Colonic mucosa (tissue), 4 donors: Measurements from ENCODE around the gene SERINC2. TPM values are rescaled to one million over a fixed set of nuclear protein-coding genes. Genes with fewer than 3 reads are reported as not detected.

Source experiments
- DNase-seq: peaks from one replicate; pipeline ENCODE4 v3.0.0-alpha.2; 2020
- H3K27ac ChIP-seq: fragments of 200-600 bp; one replicate; pipeline ENCODE4 v1.8.0; 2021
- H3K27me3 ChIP-seq: fragments of 200-600 bp; one replicate; pipeline ENCODE4 v1.8.0; 2021
- H3K36me3 ChIP-seq: fragments of 200-600 bp; one replicate; pipeline ENCODE4 v1.8.0; 2021
- H3K4me1 ChIP-seq: fragments of 200-600 bp; one replicate; pipeline ENCODE4 v1.8.0; 2021; ENCODE audit warnings: mild to moderate bottlenecking
- H3K4me3 ChIP-seq: fragments of 200-600 bp; one replicate; pipeline ENCODE4 v1.8.0; 2021
- H3K9ac ChIP-seq, 2 donors: one replicate each; pipeline ENCODE4 v1.7.0; 2013; ENCODE audit warnings: control low read depth in 2 of 2, low read depth in 2 of 2, low read length in 2 of 2
- H3K9me3 ChIP-seq: fragments of 200-600 bp; one replicate; pipeline ENCODE4 v1.8.0; 2021
- CTCF ChIP-seq: fragments of 200-600 bp; IDR thresholded peaks from one replicate; pipeline ENCODE4 v1.8.0; 2022; ENCODE audit warnings: antibody characterized with exemption, mild to moderate bottlenecking
- intact Hi-C: fragments of 100-400 bp; cut with DNase I; formaldehyde crosslinking; loops from one replicate; pipeline ENCODE4 v1.14.1; 2022
- total RNA-seq, 2 donors: library from RNA; stranded (reverse); fragmentation: NEBNext Ultra II Directional in 1 of 2; extraction: Animal tissue kit (Norgen Biotek cat#: 25700) in 1 of 2; gene quantifications; one replicate each; pipeline ENCODE4 v1.2.1, GENCODE V29; 2021
- donor health status: healthy.
- donor health status: DM: no; HTN: no; CAD: no.
- donor health status: DM: no; HTN: no; CAD: no.

SERINC2 gene
- total RNA-seq, 2 donors from 2014 or later, result 203 to 212 TPM

- TF ChIP-seq CTCF, result no peak
- intact Hi-C loops, result no loop called here
- Histone ChIP-seq H3K9me3 (no peaks in the 10 kb centered on the region), H3K4me1 (no peaks in the 10 kb centered on the region), H3K36me3 (no peaks in the 10 kb centered on the region), H3K27me3 (no peaks in the 10 kb centered on the region), H3K4me3 (no peak overlapping the region), H3K9ac (no peak overlapping the region), H3K27ac (no peak overlapping the region)
- no peak for DNase-seq
These were observed 23.8 kb downstream of the SERINC2 start for GRCh38 chr1:31436596-31437432.

DNA sequence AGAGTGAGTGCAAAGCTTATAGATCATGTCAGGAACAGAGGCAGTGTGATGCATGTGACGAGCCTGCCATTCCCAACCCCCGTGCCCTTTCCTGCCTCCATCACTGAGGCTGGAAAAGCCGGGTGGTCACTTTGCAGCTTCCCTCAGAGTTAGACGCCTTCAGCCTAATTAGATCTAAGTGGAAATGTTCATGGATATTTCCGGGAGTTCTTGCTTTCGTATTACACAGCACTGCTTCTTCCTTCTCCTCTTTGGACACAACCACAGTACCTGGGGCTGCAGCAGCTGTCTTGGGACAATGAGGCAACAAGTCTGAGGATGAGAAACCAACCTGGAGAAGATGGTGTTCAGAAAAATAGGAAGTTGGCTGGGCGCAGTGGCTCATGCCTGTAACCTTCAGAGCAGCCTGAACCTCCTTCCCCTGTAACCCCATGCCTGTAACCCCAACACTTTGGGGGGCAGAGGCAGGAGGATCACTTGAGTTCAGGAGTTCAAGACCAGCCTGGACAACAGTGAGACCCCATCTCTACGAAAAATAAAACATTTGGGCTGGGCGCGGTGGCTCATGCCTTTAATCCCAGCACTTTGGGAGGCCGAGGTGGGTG is 24.5 kb downstream of the SERINC2 start:
- no peaks in the 10 kb centered on the region for H3K27me3 ChIP-seq
- no peak for DNase-seq
- H3K9ac ChIP-seq, result no peak overlapping the region
- no peak overlapping the region for H3K4me3 ChIP-seq
- H3K27ac ChIP-seq, result no peak overlapping the region
- TF ChIP-seq CTCF, result no peak
- no peaks in the 10 kb centered on the region for H3K36me3 ChIP-seq
- intact Hi-C loops, result no loop called here
- no peaks in the 10 kb centered on the region for H3K9me3 ChIP-seq
- H3K4me1 ChIP-seq, result no peaks in the 10 kb centered on the region

DNA sequence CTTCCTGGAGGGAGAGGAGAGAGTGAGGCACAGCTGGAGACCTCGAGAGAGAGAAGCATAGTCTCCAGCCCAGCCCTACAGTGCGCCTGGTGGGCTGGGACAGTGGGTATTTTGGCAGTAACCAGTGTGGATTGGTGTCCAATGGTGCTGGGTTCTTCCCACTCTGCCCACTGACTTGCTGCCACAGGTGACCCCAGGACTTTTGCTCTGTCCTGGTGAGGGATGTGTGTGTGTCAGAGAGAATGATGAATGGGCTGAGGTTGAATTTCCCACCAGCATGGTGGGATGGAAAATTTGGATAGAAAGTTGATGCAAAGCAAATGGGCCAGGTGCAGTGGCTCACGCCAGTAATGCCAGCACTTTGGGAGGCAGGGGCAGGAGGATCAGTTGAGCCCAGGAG is 26.3 kb downstream of the SERINC2 start:
- DNase-seq, result no peak
- H3K9me3 ChIP-seq, result no peaks in the 10 kb centered on the region
- no peaks in the 10 kb centered on the region for H3K27me3 ChIP-seq
- no peaks in the 10 kb centered on the region for H3K36me3 ChIP-seq
- no peak for TF ChIP-seq CTCF
- no peak overlapping the region for H3K9ac ChIP-seq
- intact Hi-C loops, result no loop called here
- H3K27ac ChIP-seq, result no peak overlapping the region
- no peaks in the 10 kb centered on the region for H3K4me1 ChIP-seq
- H3K4me3 ChIP-seq, result no peak overlapping the region

DNA sequence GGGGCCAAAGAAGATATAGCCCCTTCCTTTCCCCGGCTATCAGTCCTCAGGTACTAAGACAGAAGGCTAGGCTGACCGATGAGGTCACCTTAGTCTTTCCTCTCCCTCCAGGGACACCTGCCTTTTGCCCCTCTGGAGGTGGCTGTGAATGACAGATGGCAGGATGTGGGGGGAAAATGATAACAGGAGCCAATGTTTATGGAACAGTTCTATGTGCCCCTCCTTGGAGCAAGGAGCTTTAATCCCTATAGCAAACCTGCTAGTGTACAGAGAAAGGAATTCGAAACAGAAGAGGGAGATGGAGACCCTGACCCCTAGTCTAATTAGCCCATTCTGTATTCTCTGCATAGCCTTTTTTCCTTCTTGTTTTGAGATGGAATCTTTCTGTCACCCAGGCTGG is 28.1 kb downstream of the SERINC2 start:
- TF ChIP-seq CTCF, result no peak
- no peaks in the 10 kb centered on the region for H3K36me3 ChIP-seq
- H3K27ac ChIP-seq, result no peak overlapping the region
- peaks cover 5% of the 10 kb centered on the region for H3K4me1 ChIP-seq
- intact Hi-C loops, result no loop called here
- no peak for DNase-seq
- H3K4me3 ChIP-seq, result no peak overlapping the region
- no peaks in the 10 kb centered on the region for H3K9me3 ChIP-seq
- H3K9ac ChIP-seq, result no peak overlapping the region
- H3K27me3 ChIP-seq, result no peaks in the 10 kb centered on the region

DNA sequence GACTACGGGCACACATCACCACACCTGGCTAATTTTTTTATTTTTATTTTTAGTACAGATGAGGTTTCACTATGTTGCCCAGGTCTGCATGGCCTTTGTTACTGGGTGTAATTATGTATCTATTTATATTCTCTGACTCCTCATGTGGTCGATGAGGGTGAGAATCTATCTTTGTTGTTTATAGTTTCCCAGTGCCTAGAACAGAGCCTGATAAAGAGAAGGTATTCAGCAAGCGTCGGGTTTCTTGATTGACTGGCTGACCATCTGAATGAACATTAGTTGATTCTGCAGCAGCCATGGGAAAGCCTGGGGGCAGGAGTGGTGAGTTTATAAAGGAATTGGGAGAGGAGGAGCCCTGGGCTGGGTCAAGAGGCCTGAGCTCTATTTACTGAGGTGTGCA is 28.5 kb downstream of the SERINC2 start:
- TF ChIP-seq CTCF, result no peak
- Histone ChIP-seq H3K27ac (no peak overlapping the region), H3K27me3 (no peaks in the 10 kb centered on the region)

More for the DNA sequence above, 28.5 kb downstream of the SERINC2 start:
- Histone ChIP-seq H3K36me3 (no peaks in the 10 kb centered on the region), H3K4me1 (peaks cover 5% of the 10 kb centered on the region), H3K4me3 (no peak overlapping the region), H3K9ac (no peak overlapping the region), H3K9me3 (no peaks in the 10 kb centered on the region)
- DNase-seq, result no peak
- intact Hi-C loops, result no loop called here
